HepG2 (cell line): Measurements from ENCODE around the gene CCR8. TPM values are rescaled to one million over a fixed set of nuclear protein-coding genes. Genes with fewer than 3 reads are reported as not detected.
A peak's percentile ranks its signal among the peaks of the same experiment; 100 is the strongest.

Source experiments
- ATAC-seq: fragments of 200-7000 bp; cut with Tn5 transposase; 3 replicates; pipeline ENCODE4 v1.9.1; 2020; ENCODE audit warnings: mild to moderate bottlenecking, moderate library complexity
- BruUV-seq: library from RNA; stranded (reverse); fragments of 400-500 nt; replicated peaks from 2 replicates; lab custom pipeline; 2021; lab: Mats Ljungman, UMichigan
- CTCF ChIA-PET: fragments of 300-600 bp; formaldehyde crosslinking; extraction: SDS; loops from one replicate; lab custom pipeline; 2021; ENCODE audit warnings: low total read pairs, inconsistent platforms, low intra/inter-chr PET ratio; lab: Yijun Ruan, JAX
- POLR2A ChIA-PET: fragments of 350-600 bp; sonication (Branson Sonifier 250); formaldehyde crosslinking; loops from one replicate; lab custom pipeline; 2020; ENCODE audit warnings: antibody characterized with exemption, inconsistent platforms; lab: Yijun Ruan, JAX
- DNase-seq: peaks from one replicate; pipeline ENCODE4 v3.0.0-alpha.2; 2015; ENCODE audit warnings: low spot score
- FAIRE-seq: peaks from 3 replicates; lab custom pipeline; 2011; peaks lifted over from hg19 to GRCh38; lab: Jason Lieb, UNC
- H2AFZ ChIP-seq: one replicate; pipeline ENCODE4 v1.6.1; 2011; ENCODE audit warnings: low read length, inconsistent platforms
- H3K27ac ChIP-seq: fragments of 300-600 bp; 3 replicates; pipeline ENCODE4 v1.8.0; 2011; ENCODE audit warnings: mixed run types, mild to moderate bottlenecking, mixed read lengths, low read length, inconsistent platforms; ENCODE audit not compliant: insufficient read depth; ENCODE audit errors: extremely low read length
- H3K27me3 ChIP-seq, 2 experiments: fragments of 200-600 bp in 1 of 2; 2 replicates in 1 of 2; 3 replicates in 1 of 2; pipeline versions ENCODE4 v1.6.0 to v1.8.0; 2011; ENCODE audit warnings: low read length in 2 of 2, mild to moderate bottlenecking in 2 of 2, moderate library complexity in 2 of 2, inconsistent platforms in 1 of 2; ENCODE audit not compliant: insufficient read depth in 2 of 2, control insufficient read depth in 1 of 2
- H3K36me3 ChIP-seq, 2 experiments: fragments of 200-600 bp in 1 of 2; replicated peaks in 1 of 2; 2 replicates in 1 of 2; 3 replicates in 1 of 2; pipeline versions ENCODE4 v1.5.1 to v1.8.0; 2011; ENCODE audit warnings: low read length in 2 of 2, inconsistent platforms in 1 of 2; ENCODE audit not compliant: insufficient read depth in 2 of 2, control insufficient read depth in 1 of 2
- H3K4me1 ChIP-seq: 2 replicates; pipeline ENCODE4 v1.5.1; 2012; ENCODE audit warnings: low read length, inconsistent platforms; ENCODE audit not compliant: insufficient read depth
- H3K4me2 ChIP-seq: 2 replicates; pipeline ENCODE4 v1.6.0; 2011; ENCODE audit warnings: low read depth, low read length, inconsistent platforms
- H3K4me3 ChIP-seq, 3 experiments: fragments of 200-600 bp in 1 of 3; sonication (generic), shearing (Covaris generic) in 1 of 3; replicated peaks in 1 of 3; 2 replicates each; pipeline ENCODE4 v1.5.1; 2011 to 2016; ENCODE audit warnings: low read length in 3 of 3, inconsistent platforms in 2 of 3, low read depth in 2 of 3, mild to moderate bottlenecking in 2 of 3, control low read depth in 1 of 3, mixed read lengths in 1 of 3; ENCODE audit not compliant: insufficient read depth in 1 of 3
- H3K79me2 ChIP-seq: one replicate; pipeline ENCODE4 v1.6.1; 2011; ENCODE audit warnings: low read length, inconsistent platforms; ENCODE audit not compliant: insufficient read depth
- H3K9ac ChIP-seq: 2 replicates; pipeline ENCODE4 v1.6.0; 2011; ENCODE audit warnings: mild to moderate bottlenecking, low read depth, low read length, inconsistent platforms; ENCODE audit not compliant: insufficient read depth
- H3K9me3 ChIP-seq: 2 replicates; pipeline ENCODE4 v1.5.1; 2012; ENCODE audit warnings: mild to moderate bottlenecking, low read length
- H4K20me1 ChIP-seq: 2 replicates; pipeline ENCODE4 v1.6.0; 2011; ENCODE audit warnings: inconsistent platforms, mild to moderate bottlenecking, low read length, moderate library complexity; ENCODE audit not compliant: insufficient read depth
- CBX5 ChIP-seq: sonication (generic); formaldehyde crosslinking; IDR thresholded peaks from 2 replicates; pipeline ENCODE4 v1.4.0; 2020; ENCODE audit warnings: missing genetic modification reagents, borderline replicate concordance
- DMTF1 ChIP-seq: sonication (generic); formaldehyde crosslinking; IDR thresholded peaks from 2 replicates; pipeline ENCODE4 v1.4.0; 2020; ENCODE audit warnings: mild to moderate bottlenecking, missing genetic modification reagents
- DRAP1 ChIP-seq: IDR thresholded peaks from 2 replicates; pipeline ENCODE4 v1.6.1; 2016; ENCODE audit warnings: missing genetic modification reagents, missing compliant biosample characterization
- E2F1 ChIP-seq: sonication (generic); formaldehyde crosslinking; IDR thresholded peaks from 2 replicates; pipeline ENCODE4 v1.5.0; 2020; ENCODE audit warnings: missing genetic modification reagents
- HOXA7 ChIP-seq: sonication (generic); formaldehyde crosslinking; IDR thresholded peaks from 2 replicates; pipeline ENCODE4 v1.8.1; 2022; ENCODE audit warnings: mild to moderate bottlenecking, missing genetic modification reagents, moderate library complexity
- MEIS2 ChIP-seq: sonication (generic); formaldehyde crosslinking; IDR thresholded peaks from 2 replicates; pipeline ENCODE4 v1.9.0; 2021; ENCODE audit warnings: mild to moderate bottlenecking, missing genetic modification reagents
- PLRG1 ChIP-seq: fragments of 450-650 bp; conservative IDR thresholded peaks from 2 replicates; pipeline ENCODE4 v1.6.1; 2016
- PRMT3 ChIP-seq: sonication (generic); formaldehyde crosslinking; IDR thresholded peaks from 2 replicates; pipeline ENCODE4 v1.8.1; 2022; ENCODE audit warnings: low read depth, mild to moderate bottlenecking, moderate library complexity, missing genetic modification reagents, borderline replicate concordance
- ZFP36L2 ChIP-seq: sonication (generic); formaldehyde crosslinking; IDR thresholded peaks from 2 replicates; pipeline ENCODE4 v1.4.0; 2020; ENCODE audit warnings: missing genetic modification reagents
- ZMAT3 ChIP-seq: sonication (generic); formaldehyde crosslinking; conservative IDR thresholded peaks from 2 replicates; pipeline ENCODE4 v1.7.0; 2021; ENCODE audit warnings: missing genetic modification reagents
- ZNF12 ChIP-seq: sonication (generic); formaldehyde crosslinking; IDR thresholded peaks from 2 replicates; pipeline ENCODE4 v1.5.0; 2020; ENCODE audit warnings: missing genetic modification reagents
- ZNF136 ChIP-seq: sonication (generic); formaldehyde crosslinking; IDR thresholded peaks from 2 replicates; pipeline ENCODE4 v1.8.1; 2022; ENCODE audit warnings: low read depth, mild to moderate bottlenecking, moderate library complexity, missing genetic modification reagents
- ZNF143 ChIP-seq: sonication (generic); formaldehyde crosslinking; IDR thresholded peaks from 2 replicates; pipeline ENCODE4 v1.4.0; 2020; ENCODE audit warnings: missing genetic modification reagents
- ZNF160 ChIP-seq: sonication (generic); formaldehyde crosslinking; IDR thresholded peaks from 2 replicates; pipeline ENCODE4 v1.8.0; 2022; ENCODE audit warnings: mild to moderate bottlenecking, inconsistent platforms, missing genetic modification reagents
- ZNF276 ChIP-seq: sonication (generic); formaldehyde crosslinking; IDR thresholded peaks from 2 replicates; pipeline ENCODE4 v1.4.0; 2020; ENCODE audit warnings: mild to moderate bottlenecking, low read depth, missing genetic modification reagents
- WGBS: methylation state at CpG from one replicate; pipeline ENCODE4 v1.1.6; 2017; ENCODE audit warnings: low lambda C conversion rate; 5-methylcytosine and 5-hydroxymethylcytosine counted together
- in situ Hi-C: cut with HindIII; loops from 2 replicates; pipeline ENCODE4 v1.10.0; 2017; ENCODE audit warnings: low pct_unique_long_range_greater_than_20kb; ENCODE audit not compliant: extremely low pct_ligation_motif_present
- intact Hi-C: fragments of 100-400 bp; cut with micrococcal nuclease; formaldehyde crosslinking; loops from one replicate; pipeline ENCODE4 v1.10.0; 2022; ENCODE audit not compliant: unreplicated experiment
- polyA plus RNA-seq, 8 experiments: library from polyadenylated mRNA; depleted of rRNA in 3 of 8; stranded (reverse) in 7 of 8; unstranded in 1 of 8; fragments of >200 nt; fragmentation: Illumina TruSeq in 4 of 8; extraction: Trizol in 4 of 8; gene quantifications; 2 replicates each; pipeline versions ENCODE4 v1.2.1 to v1.2.3, GENCODE V29; 2011 to 2016; ENCODE audit warnings: low read depth in 4 of 8, missing spikeins in 1 of 8, mixed read lengths in 1 of 8; ENCODE audit not compliant: insufficient read depth in 1 of 8
- total RNA-seq, 5 experiments: library from RNA; depleted of rRNA; stranded (reverse); fragments of >200 nt; fragmentation: Illumina TruSeq; extraction: Trizol; gene quantifications; 2 replicates each; pipeline ENCODE4 v1.2.3, GENCODE V29; 2016; ENCODE audit warnings: low read depth in 1 of 5

Gene CCR8
- total and polyA plus RNA-seq, 2 of the 13 experiments (the other 11 are each of a cell fraction or from before 2014, with no cell fraction given), result not detected

- Histone ChIP-seq H3K9ac (no peak overlapping the region), H3K9me3 (peaks cover 27% of the 10 kb centered on the region), H3K79me2 (no peaks in the 10 kb centered on the region), H3K27me3 (peaks cover 0 to 1% of the 10 kb centered on the region in 2 experiments; a peak in 1 of 5 replicates), H3K36me3 (no peaks in the 10 kb centered on the region), H3K27ac (no peak overlapping the region), H2AFZ (no peak overlapping the region), H3K4me1 (peaks cover 26% of the 10 kb centered on the region), H3K4me2 (no peak overlapping the region), H3K4me3 (no peak overlapping the region), H4K20me1 (no peaks in the 10 kb centered on the region)
- BruUV-seq, result no TSS peak
- intact Hi-C loops, result no loop called here
- no peak for ATAC-seq
- peak; percentile 97 for TF ChIP-seq ZNF160 (CRISPR knock-in tag)
- TF ChIP-seq MEIS2 (CRISPR knock-in tag), result no peak
- no peak for TF ChIP-seq HOXA7 (CRISPR knock-in tag)
- ChIA-PET CTCF (no interaction called here), POLR2A (no interaction called here)
- FAIRE-seq, result no peak
- in situ Hi-C loops, result no loop called here
- DNase-seq, result no peak
These were observed 30.2 kb upstream of the CCR8 start for GRCh38 chr3:39299279-39299678.

GRCh38 chr3:39302178-39302577, 27.3 kb upstream of the CCR8 start:
- no peaks in the 10 kb centered on the region for H4K20me1 ChIP-seq
- no peak overlapping the region for H3K4me2 ChIP-seq
- peaks cover 27% of the 10 kb centered on the region for H3K9me3 ChIP-seq
- H3K27ac ChIP-seq, result no peak overlapping the region
- no peaks in the 10 kb centered on the region for H3K27me3 ChIP-seq
- H3K4me1 ChIP-seq, result no peaks in the 10 kb centered on the region
- intact Hi-C loops, result no loop called here
- no peak overlapping the region for H3K9ac ChIP-seq
- FAIRE-seq (no peak), ATAC-seq (no peak), DNase-seq (no peak)
- POLR2A ChIA-PET, result no interaction called here
- no TSS peak for BruUV-seq
- H3K79me2 ChIP-seq, result no peaks in the 10 kb centered on the region
- H3K36me3 ChIP-seq, result no peaks in the 10 kb centered on the region
- no peak overlapping the region for H2AFZ ChIP-seq
- CTCF ChIA-PET, result no interaction called here
- WGBS, result 22% methylated on average over 2 of the region's 2 CpGs
- in situ Hi-C loops, result no loop called here
- no peak overlapping the region for H3K4me3 ChIP-seq
- TF ChIP-seq E2F1 (CRISPR knock-in tag), result no peak
- TF ChIP-seq ZFP36L2, result no peak
- TF ChIP-seq PRMT3 (CRISPR knock-in tag), result no peak
- TF ChIP-seq ZNF276 (CRISPR knock-in tag), result no peak
- TF ChIP-seq DRAP1, result no peak
- TF ChIP-seq CBX5 (CRISPR knock-in tag), result no peak
- TF ChIP-seq PLRG1, result no peak
- TF ChIP-seq ZNF143, result no peak
- no peak for TF ChIP-seq ZNF12 (CRISPR knock-in tag)
- no peak for TF ChIP-seq DMTF1 (CRISPR knock-in tag)
- TF ChIP-seq ZMAT3 (CRISPR knock-in tag), result no peak
- TF ChIP-seq ZNF136 (CRISPR knock-in tag), result no peak
